SU-DHL-6 (cell line): ENCODE measurements around the gene KCNK15.
"Not testable (repeated sequence)": the region's sequence is repeated elsewhere in the genome, so short reads cannot be mapped to it uniquely, and the experiment has no call there.

Experiments
- H2AFZ ChIP-seq: fragments of 200-600 bp; sonication (generic); 2 replicates; pipeline ENCODE4 v1.6.1; 2014; ENCODE audit warnings: low read depth, mild to moderate bottlenecking, moderate library complexity, mixed read lengths, antibody characterized with exemption, low read length; ENCODE audit not compliant: severe bottlenecking
- H3F3A ChIP-seq: fragments of 200-600 bp; shearing (Covaris generic); 2 replicates; pipeline ENCODE4 v1.6.0; 2016; ENCODE audit warnings: antibody characterized with exemption, mild to moderate bottlenecking; ENCODE audit not compliant: insufficient read depth
- H3K27ac ChIP-seq: fragments of 200-600 bp; sonication (generic); 2 replicates; pipeline ENCODE4 v1.5.1; 2016; ENCODE audit warnings: low read depth, mild to moderate bottlenecking, low read length, moderate library complexity, mixed read lengths
- H3K27me3 ChIP-seq: fragments of 200-600 bp; sonication (generic), shearing (Covaris generic); 2 replicates; pipeline ENCODE4 v1.6.0; 2014; ENCODE audit warnings: mild to moderate bottlenecking, low read length
- H3K36me3 ChIP-seq: fragments of 200-600 bp; sonication (generic); 2 replicates; pipeline ENCODE4 v1.6.1; 2014; ENCODE audit warnings: mild to moderate bottlenecking, low read length, mixed read lengths
- H3K4me2 ChIP-seq: fragments of 300-600, 200-600 bp; shearing (Covaris generic), sonication (generic); 2 replicates; pipeline ENCODE4 v1.6.0; 2014; ENCODE audit warnings: low read length, low read depth, mild to moderate bottlenecking; ENCODE audit not compliant: poor library complexity, severe bottlenecking
- H3K4me3 ChIP-seq: fragments of 200-600 bp; sonication (generic); 2 replicates; pipeline ENCODE4 v1.5.1; 2014; ENCODE audit warnings: antibody characterized with exemption, low read length, mild to moderate bottlenecking, mixed read lengths; ENCODE audit not compliant: insufficient read depth, poor library complexity, severe bottlenecking
- H3K79me2 ChIP-seq: fragments of 200-600 bp; sonication (generic); 2 replicates; pipeline ENCODE4 v1.6.1; 2014; ENCODE audit warnings: mild to moderate bottlenecking, low read length, moderate library complexity; ENCODE audit not compliant: insufficient read depth
- H3K9ac ChIP-seq: fragments of 200-600 bp; sonication (generic); 2 replicates; pipeline ENCODE4 v1.7.0; 2014; ENCODE audit warnings: mild to moderate bottlenecking, low read length
- H3K9me2 ChIP-seq: fragments of 200-600 bp; sonication (generic); replicated peaks from 2 replicates; pipeline ENCODE4 v1.6.1; 2014; ENCODE audit warnings: low read length; ENCODE audit not compliant: insufficient read depth
- H3K9me3 ChIP-seq: fragments of 200-600 bp; sonication (generic); 2 replicates; pipeline ENCODE4 v1.6.1; 2014; ENCODE audit warnings: low read length, mixed read lengths; ENCODE audit not compliant: insufficient read depth
- H4K20me1 ChIP-seq: fragments of 200-600 bp; sonication (generic); 2 replicates; pipeline ENCODE4 v1.6.1; 2014; ENCODE audit warnings: low read depth, mild to moderate bottlenecking, antibody characterized with exemption, low read length, moderate library complexity, mixed read lengths
- CTCF ChIP-seq: fragments of 200-600 bp; sonication (generic); IDR thresholded peaks from one replicate; pipeline ENCODE4 v1.5.1; 2017; ENCODE audit warnings: antibody characterized with exemption, mild to moderate bottlenecking, low read length, moderate library complexity; ENCODE audit not compliant: insufficient read depth, poor library complexity, severe bottlenecking
- EZH2phosphoT487 ChIP-seq: fragments of 200-600 bp; sonication (generic), shearing (Covaris generic); conservative IDR thresholded peaks from 2 replicates; pipeline ENCODE4 v1.6.1; 2018; ENCODE audit warnings: mild to moderate bottlenecking, antibody characterized with exemption, low read length, moderate library complexity, mixed read lengths

KCNK15 gene

GRCh38 chr20:44759595-44759994 lies 13.9 kb downstream of the KCNK15 start:
- Histone ChIP-seq H3K9ac (no peak overlapping the region), H3F3A (no peaks in the 10 kb centered on the region), H3K4me3 (no peak overlapping the region), H2AFZ (no peak overlapping the region), H3K4me2 (no peak overlapping the region), H3K9me3 (no peaks in the 10 kb centered on the region), H3K9me2 (no peaks in the 10 kb centered on the region), H3K27ac (no peak overlapping the region), H3K36me3 (no peaks in the 10 kb centered on the region), H3K27me3 (no peaks in the 10 kb centered on the region), H4K20me1 (no peaks in the 10 kb centered on the region), H3K79me2 (no peaks in the 10 kb centered on the region)
- no peak for TF ChIP-seq EZH2phosphoT487
- TF ChIP-seq CTCF = no peak

- Histone ChIP-seq H3K9me2 (no peaks in the 10 kb centered on the region), H4K20me1 (no peaks in the 10 kb centered on the region), H3K9me3 (no peaks in the 10 kb centered on the region), H3K4me3 (no peak overlapping the region), H3K9ac (no peak overlapping the region), H2AFZ (no peak overlapping the region), H3K27ac (no peak overlapping the region), H3K79me2 (no peaks in the 10 kb centered on the region), H3F3A (no peaks in the 10 kb centered on the region), H3K4me2 (no peak overlapping the region), H3K27me3 (no peaks in the 10 kb centered on the region), H3K36me3 (no peaks in the 10 kb centered on the region)
- TF ChIP-seq CTCF = no peak
- no peak for TF ChIP-seq EZH2phosphoT487
Observed at GRCh38 chr20:44761423-44761822, 15.8 kb downstream of the KCNK15 start.

GRCh38 chr20:44762466-44763140 lies 16.9 kb downstream of the KCNK15 start:
- Histone ChIP-seq H3K27me3 (no peaks in the 10 kb centered on the region), H2AFZ (no peak overlapping the region), H3K9me2 (no peaks in the 10 kb centered on the region), H3K9ac (no peak overlapping the region), H3K4me3 (no peak overlapping the region), H3K9me3 (no peaks in the 10 kb centered on the region), H4K20me1 (no peaks in the 10 kb centered on the region), H3K4me2 (no peak overlapping the region), H3K79me2 (no peaks in the 10 kb centered on the region), H3F3A (no peaks in the 10 kb centered on the region), H3K27ac (no peak overlapping the region), H3K36me3 (no peaks in the 10 kb centered on the region)
- TF ChIP-seq EZH2phosphoT487 = no peak
- TF ChIP-seq CTCF = no peak

- not testable (repeated sequence) for H3F3A ChIP-seq, H3K36me3 ChIP-seq, H3K9me2 ChIP-seq, H3K79me2 ChIP-seq, H3K27ac ChIP-seq, H3K27me3 ChIP-seq, H2AFZ ChIP-seq, H3K4me2 ChIP-seq, H3K9me3 ChIP-seq, H3K4me3 ChIP-seq, H3K9ac ChIP-seq, H4K20me1 ChIP-seq
Observed at GRCh38 chr20:44763798-44764197, 18.1 kb downstream of the KCNK15 start.
